ENCODE data around the gene SYVN1. TPM values are rescaled to one million over a fixed set of nuclear protein-coding genes. Genes with fewer than 3 reads are reported as not detected.

SYVN1 gene
- polyA plus RNA-seq, 3 donors: 44.8 to 46.9 (median 45.6) TPM

DNA sequence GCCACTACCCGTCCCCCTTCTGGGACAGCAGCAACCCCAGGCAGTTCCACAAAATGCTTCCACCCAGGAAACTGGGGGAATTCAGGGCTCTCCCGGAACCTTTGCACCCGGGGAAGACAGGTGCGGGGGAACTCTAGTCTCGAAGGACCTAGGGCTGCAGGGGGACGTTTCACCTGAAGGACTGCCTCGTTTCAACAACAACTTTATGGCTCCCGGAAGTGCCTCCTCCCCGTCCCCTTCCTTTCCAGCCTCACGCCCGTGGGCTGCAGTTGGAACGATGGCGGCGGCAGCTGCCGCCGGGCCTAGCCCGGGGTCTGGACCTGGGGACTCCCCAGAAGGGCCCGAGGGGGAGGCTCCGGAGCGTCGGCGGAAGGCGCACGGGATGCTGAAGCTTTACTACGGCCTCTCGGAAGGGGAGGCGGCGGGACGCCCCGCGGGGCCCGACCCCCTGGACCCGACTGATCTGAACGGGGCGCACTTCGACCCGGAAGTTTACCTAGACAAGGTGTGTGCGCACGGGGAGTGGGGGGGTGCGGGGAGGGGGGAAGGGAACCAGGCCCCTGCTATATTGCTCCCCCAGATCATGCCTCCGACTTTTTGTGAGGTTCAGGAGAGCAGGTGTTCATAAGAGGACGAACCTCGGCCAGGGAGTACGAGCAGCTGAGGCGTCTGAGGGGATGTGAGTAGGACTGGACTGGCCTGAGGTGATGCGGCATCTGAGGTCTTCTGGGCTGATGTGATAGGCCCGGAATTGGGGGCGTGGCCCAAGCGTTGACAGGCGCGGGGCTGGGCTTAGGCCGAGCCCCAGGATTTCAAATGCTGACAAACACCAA is 38.1 kb downstream of the SYVN1 start, which contains the start of gene VPS51:
Gene VPS51, plus strand, starts transcription at position 241 of the 833 bp plus-strand sequence. Its CDS starts 37 bp downstream, at position 278.
- peak; percentile 84 for DNase-seq (ENCODE audit: low read depth in 3 of 3, low spot score in 2 of 3)

DNA sequence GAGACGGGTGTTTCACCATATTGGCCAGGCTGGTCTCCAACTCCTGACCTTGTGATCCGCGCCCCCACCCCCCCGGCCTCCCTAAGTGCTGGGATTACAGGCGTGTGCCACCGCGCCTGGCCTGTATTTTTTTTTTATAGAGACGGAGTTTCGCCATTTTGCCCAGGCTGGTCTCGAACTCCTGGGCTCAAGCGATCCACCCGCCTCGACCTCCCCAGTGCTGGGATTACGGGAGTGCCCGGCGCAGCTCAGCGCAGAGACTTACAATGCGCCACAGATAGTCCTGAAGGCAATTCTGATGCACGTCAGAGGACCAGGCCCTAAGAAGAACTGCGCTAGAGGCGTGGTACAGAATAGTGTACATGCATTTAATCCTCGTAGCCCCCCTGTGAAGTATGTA is 38.9 kb downstream of the SYVN1 start:
- no peak for DNase-seq (ENCODE audit: low read depth in 3 of 3, low spot score in 2 of 3)

DNA sequence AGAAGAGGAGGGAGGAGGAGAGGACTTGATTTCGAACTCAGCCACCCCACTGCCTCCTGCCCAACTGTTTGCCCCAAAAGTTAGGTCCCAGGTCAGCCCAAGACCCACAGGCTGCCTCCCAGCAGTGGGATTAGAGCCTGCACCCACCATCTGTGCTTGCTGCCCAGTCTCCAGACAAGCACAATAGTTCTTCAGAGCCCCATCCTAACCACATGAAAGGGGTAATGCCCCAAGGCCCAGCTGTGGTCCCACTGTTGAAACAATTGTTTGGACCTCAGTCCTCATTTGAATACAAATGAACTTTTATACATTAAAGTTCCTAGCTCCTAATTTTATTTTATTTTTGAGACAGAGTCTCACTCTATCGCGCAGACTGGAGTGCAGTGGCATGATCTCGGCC is 43.7 kb downstream of the SYVN1 start:
- no peak for DNase-seq (ENCODE audit: low read depth in 3 of 3, low spot score in 2 of 3)

DNA sequence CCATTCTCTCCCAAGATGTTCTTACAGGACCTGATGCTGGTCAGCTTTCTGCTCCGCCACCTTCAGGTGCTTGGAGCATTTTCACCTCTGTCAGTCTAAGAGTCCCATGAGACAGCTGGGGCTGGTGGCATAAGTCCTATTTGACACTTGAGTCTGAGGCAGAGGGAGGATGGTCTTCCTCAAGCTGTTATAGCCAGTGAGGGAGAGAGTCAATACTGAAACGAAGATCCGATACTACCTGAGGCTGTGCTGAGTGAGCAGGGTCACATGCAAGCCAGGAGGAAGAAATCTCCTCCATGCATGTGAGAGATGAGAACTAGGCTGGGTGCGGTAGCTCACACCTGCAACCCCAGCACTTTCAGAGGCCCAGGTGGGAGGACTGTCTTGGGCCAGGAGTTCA is 44.7 kb downstream of the SYVN1 start:
- no peak for DNase-seq (ENCODE audit: low read depth in 3 of 3, low spot score in 2 of 3)

DNA sequence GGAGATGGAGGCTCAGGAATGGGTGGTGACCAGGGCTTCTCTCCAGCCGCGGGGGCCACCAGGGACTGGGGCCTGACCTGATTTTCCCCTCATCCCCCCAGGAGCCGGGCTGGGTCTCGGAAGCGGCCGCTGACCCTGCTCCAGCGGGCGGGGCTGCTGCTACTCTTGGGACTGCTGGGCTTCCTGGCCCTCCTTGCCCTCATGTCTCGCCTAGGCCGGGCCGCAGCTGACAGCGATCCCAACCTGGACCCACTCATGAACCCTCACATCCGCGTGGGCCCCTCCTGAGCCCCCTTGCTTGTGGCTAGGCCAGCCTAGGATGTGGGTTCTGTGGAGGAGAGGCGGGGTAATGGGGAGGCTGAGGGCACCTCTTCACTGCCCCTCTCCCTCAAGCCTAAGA is 46.5 kb downstream of the SYVN1 start:
- no peak for DNase-seq (ENCODE audit: low read depth in 3 of 3, low spot score in 2 of 3)

DNA sequence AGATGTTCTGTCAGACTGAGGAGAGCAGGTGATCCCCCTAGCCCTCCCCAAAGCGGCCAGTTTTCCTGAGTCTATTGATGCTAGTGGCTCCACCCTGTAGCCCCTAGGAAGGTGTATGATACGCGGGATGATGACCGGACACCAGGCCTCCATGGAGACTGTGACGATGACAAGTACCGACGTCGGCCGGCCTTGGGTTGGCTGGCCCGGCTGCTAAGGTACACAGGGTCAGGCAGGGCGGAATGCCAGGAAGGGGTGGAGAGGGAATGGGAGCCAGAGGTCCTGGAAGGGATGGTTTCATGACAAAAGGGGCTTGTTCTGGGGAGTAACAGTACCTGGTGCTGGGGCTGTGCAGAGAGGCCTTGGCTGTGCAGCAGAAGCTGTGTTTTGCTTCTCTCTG is 47.1 kb downstream of the SYVN1 start:
- no peak for DNase-seq (ENCODE audit: low read depth in 3 of 3, low spot score in 2 of 3)

DNA sequence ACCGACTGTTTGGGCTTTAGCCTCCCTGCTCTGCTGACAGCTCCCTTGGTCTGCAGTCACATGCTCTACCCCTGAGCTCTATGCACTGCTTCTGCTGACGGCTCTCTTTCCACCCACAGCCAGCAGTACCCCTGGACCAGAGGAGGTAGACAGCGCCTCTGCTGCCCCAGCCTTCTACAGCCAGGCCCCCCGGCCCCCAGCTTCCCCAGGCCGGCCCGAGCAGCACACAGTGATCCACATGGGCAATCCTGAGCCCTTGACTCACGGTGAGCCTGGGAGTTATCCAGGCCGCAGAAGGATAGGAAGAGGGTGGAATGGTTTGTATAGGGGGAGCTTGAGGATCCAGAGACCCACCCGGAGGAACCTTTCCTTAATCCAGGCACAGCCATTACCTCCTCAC is 47.5 kb downstream of the SYVN1 start:
- DNase-seq (ENCODE audit: low read depth in 3 of 3, low spot score in 2 of 3): no peak

DNA sequence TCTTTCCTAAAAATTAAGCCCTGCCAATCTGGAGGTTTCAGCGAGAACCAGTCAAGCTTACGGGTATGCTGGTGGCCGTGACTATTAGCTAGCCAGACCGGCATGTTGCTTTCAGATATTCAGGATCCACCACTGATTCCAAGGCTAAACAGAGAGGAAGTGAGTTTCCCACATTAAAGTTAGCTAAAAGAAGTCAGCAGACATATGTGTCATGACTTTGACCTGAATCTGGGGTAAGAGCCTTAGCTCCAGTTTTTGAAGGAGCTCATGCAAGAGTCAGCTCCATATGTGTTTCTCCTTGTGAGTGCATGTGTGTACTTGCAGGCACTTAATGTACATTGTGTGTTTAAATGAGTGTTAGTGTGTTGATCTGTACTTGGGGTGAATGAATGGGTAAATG is 48.9 kb downstream of the SYVN1 start:
- DNase-seq (ENCODE audit: low read depth in 3 of 3, low spot score in 2 of 3): no peak

DNA sequence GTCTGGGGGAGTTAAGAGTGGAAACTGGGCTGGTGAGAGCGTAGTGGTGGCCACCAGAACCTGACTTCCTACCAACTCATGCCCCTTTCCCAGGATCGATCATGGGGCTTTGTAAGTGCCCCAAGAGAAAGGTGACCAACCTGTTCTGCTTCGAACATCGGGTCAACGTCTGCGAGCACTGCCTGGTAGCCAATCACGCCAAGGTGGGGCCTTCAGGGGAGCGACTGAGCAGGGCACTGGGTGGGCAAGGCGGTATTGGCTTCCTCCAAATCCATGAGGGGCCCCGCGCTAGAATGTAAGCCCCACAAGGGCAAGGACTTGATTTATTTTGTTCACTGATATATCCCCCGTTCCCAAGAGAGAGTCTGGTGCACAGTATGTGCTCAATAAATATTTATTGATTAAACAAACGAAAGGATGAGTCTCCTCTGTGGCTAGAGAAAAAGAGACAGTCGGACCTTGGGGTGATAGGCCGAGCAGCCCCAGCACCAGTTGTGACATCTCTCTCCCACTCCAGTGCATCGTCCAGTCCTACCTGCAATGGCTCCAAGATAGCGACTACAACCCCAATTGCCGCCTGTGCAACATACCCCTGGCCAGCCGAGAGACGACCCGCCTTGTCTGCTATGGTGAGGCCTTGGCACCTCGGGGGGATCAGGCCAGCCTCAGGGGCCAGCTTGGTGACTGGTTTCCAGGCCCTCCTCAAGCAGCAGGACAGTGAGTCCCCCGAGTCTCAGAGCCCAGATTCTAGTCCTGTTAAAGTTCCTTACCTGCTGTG is 49.5 kb downstream of the SYVN1 start:
- no peak for DNase-seq (ENCODE audit: low read depth in 3 of 3, low spot score in 2 of 3)

DNA sequence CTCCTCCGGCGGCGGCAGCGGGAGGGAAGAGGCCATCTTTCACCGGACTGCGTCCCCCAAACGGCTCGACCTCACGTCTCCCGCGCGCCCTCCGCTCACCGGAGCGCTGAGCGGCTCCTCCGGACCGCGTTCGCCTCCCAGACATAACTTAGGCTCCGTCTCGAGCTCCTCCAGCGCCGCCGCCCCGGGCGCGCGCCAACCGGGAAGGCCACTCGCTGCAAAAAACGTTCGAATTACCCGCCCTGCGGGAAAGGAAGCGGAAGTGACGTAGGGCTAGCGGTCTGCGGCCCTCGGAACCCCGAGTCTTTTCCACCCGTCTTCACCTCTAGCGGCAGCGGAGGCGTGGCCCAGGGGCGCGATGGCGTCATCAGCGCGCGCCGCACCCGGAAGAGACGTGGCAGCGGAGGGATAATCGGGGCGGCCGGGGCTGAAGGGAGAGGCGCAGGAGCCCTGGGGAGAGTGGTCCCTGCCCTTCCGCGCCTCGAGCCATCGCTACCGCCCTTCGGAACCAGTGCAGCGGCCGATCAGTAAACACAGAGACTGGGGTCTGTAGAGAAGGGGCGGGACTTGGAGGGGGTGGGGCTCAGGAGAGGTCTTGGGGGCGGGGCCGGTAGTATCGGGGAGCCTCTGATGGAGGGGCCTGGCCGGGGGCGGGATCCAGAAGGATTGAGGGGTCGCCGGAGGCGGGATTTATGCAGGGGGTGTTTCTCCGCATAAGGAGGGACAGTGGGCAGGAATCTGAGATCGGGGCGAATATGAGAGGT is 50.3 kb downstream of the SYVN1 start, which contains the start of the genes CDCA5 and ZFPL1:
Gene CDCA5, minus strand, starts transcription at position 207 of the 764 bp plus-strand sequence. Its CDS starts 62 bp downstream, at position 145.
Gene ZFPL1, plus strand, starts transcription at position 389 of the 764 bp plus-strand sequence. CDS start 477 bp downstream, outside the sequence.
- DNase-seq (ENCODE audit: low read depth in 3 of 3, low spot score in 2 of 3): peak; percentile 80 to 89 (median 87)

DNA sequence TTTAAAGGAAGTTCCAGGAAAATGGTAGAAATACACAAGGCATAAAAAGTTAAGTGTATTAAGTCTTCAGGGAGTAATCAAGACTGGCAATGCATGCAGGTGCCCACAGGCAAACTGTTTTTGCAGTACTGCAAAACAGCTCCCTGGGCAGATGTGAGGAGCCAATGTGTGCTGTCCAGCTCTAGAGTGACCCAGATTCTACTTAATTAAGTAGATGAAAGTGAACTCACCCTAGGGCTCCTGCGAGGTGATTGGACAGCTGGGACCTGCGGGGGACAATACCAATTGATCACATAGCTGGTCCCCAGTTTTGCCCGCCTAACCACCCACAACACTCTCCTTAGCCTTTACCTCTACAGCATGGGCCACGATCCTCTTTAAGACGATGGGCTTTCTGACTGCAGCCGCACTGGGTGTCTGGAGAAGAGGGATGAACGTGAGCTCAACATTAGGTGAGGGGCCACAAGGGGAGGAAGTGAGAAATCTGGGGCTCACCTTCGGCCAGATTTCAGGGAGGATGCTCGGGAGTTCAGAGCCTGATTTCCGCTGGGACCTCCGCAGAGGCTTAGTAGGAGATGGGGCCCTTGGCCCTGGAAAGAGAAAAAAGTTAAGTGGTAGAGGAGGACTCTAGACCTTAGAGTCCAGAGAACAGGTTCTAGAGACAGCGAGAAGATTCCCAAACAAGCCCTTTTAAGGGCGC is 51.0 kb downstream of the SYVN1 start:
- no peak for DNase-seq (ENCODE audit: low read depth in 3 of 3, low spot score in 2 of 3)

DNA sequence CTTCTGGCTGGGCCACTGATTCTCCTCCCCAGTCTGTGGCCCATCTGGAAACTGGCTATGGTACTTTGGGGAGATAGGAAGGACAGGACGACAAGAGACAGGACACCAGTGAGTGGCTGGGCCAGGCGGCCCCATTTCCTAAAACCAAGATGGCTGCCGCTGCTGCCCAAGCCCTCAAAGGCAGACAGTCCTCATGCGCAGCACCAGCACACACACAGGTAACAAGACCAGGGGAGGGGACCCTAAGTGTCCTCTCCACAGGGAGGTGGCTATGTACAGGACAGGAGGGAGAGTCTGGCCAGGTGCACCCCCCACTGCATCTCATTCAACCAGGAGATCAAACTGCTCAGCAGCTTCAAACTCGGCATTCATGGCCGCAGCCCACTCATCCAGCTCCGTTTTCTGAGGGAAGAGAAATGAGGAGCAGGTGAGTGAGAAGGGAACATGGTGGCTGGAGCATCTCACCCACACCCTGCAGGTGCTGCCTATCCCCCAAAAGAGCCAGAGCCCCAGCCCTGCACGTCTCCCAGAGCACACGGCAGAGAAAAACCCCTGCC is 55.5 kb downstream of the SYVN1 start:
- no peak for DNase-seq (ENCODE audit: low read depth in 3 of 3, low spot score in 2 of 3)

DNA sequence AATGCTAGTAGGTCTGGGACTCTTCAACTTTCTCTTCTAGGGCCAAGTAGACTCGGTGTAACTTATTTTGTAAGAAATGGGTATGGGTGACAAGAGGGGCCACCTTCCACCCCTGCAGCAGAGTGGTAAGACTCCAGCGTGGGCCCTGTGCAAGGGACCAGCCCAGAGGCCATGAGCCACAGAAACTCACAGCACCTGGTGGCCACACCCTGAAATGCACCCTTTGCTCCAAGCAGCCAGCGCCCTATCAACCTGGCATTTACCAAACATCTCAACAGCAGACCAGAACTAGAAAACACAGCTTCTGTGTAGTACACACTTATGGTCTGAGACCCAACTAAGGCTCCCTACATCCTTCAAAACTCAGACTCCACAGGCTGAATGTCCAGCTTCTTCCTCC is 56.2 kb downstream of the SYVN1 start:
- no peak for DNase-seq (ENCODE audit: low read depth in 3 of 3, low spot score in 2 of 3)

DNA sequence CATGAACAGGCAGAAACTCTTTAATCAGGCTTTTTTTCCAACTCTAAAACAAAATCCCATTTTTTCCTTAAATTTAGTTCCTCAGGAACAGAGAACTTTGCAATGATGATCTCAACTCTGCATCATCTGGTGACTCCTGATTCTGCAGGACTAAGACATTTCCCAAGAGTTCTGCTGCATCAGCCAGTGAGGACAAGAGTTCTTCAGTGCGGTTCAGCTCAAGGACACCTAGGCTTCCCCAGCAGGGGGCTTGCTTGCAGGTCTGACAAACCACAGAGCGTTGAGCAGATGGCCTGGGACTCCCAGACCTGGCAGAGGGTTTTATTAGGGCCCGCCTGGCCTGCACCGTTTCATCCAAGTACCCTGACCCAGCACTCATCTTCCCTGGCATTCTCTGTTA is 56.9 kb downstream of the SYVN1 start:
- no peak for DNase-seq (ENCODE audit: low read depth in 3 of 3, low spot score in 2 of 3)

Other genes with a start within 250 kb of the SYVN1 start
- 10 to 100 TPM; 12.8 to 14.0 (median 13.2) TPM for gene ATG2A, start 217.3 kb downstream of the SYVN1 start, polyA plus RNA-seq (ENCODE audit: insufficient read length in 3 of 3)
- 10 to 100 TPM; 14.3 to 16.3 (median 16.0) TPM for gene PPP2R5B, start 209.8 kb downstream of the SYVN1 start, polyA plus RNA-seq (ENCODE audit: insufficient read length in 3 of 3)
- gene GPHA2, start 198.6 kb downstream of the SYVN1 start, polyA plus RNA-seq (ENCODE audit: insufficient read length in 3 of 3): 1 to 10 TPM; 1.5 to 1.7 (median 1.6) TPM
- gene MAJIN, start 162.4 kb downstream of the SYVN1 start, polyA plus RNA-seq (ENCODE audit: insufficient read length in 3 of 3): 1 to 10 TPM in 1 of 3 donors, under 1 TPM in 2; 0.57 to 1.2 (median 0.67) TPM
- 1 to 10 TPM; 2.7 to 3.1 (median 3.0) TPM for gene BATF2, start 137.5 kb downstream of the SYVN1 start, polyA plus RNA-seq (ENCODE audit: insufficient read length in 3 of 3)
- gene ARL2, start 120.4 kb downstream of the SYVN1 start, polyA plus RNA-seq (ENCODE audit: insufficient read length in 3 of 3): 10 to 100 TPM; 51.5 to 64.4 (median 54.5) TPM
- 10 to 100 TPM; 22.9 to 29.1 (median 26.9) TPM for gene SNX15, start 107.1 kb downstream of the SYVN1 start, polyA plus RNA-seq (ENCODE audit: insufficient read length in 3 of 3)
- gene SAC3D1, start 93.3 kb downstream of the SYVN1 start, polyA plus RNA-seq (ENCODE audit: insufficient read length in 3 of 3): 10 to 100 TPM in 2 of 3 donors, 1 to 10 TPM in 1; 9.9 to 12.8 (median 10.6) TPM
- 10 to 100 TPM; 10.7 to 13.0 (median 12.9) TPM for gene NAALADL1, start 76.0 kb downstream of the SYVN1 start, polyA plus RNA-seq (ENCODE audit: insufficient read length in 3 of 3)
- 10 to 100 TPM; 17.8 to 18.4 (median 18.0) TPM for gene CDCA5, start 50.5 kb downstream of the SYVN1 start, polyA plus RNA-seq (ENCODE audit: insufficient read length in 3 of 3)
- 10 to 100 TPM; 25.2 to 28.2 (median 27.3) TPM for gene ZFPL1, start 50.3 kb downstream of the SYVN1 start, polyA plus RNA-seq (ENCODE audit: insufficient read length in 3 of 3)
- gene VPS51, start 38.3 kb downstream of the SYVN1 start, polyA plus RNA-seq (ENCODE audit: insufficient read length in 3 of 3): 100 to 1,000 TPM in 2 of 3 donors, 10 to 100 TPM in 1; 96.9 to 104 (median 101) TPM
- gene TM7SF2, start 22.6 kb downstream of the SYVN1 start, polyA plus RNA-seq (ENCODE audit: insufficient read length in 3 of 3): 10 to 100 TPM; 68.6 to 89.4 (median 70.8) TPM
- 1 to 10 TPM; 4.6 to 6.0 (median 5.0) TPM for gene ZNHIT2, start 16.8 kb downstream of the SYVN1 start, polyA plus RNA-seq (ENCODE audit: insufficient read length in 3 of 3)
- 100 to 1,000 TPM; 585 to 654 (median 621) TPM for gene FAU, start 12.4 kb downstream of the SYVN1 start, polyA plus RNA-seq (ENCODE audit: insufficient read length in 3 of 3)
- 10 to 100 TPM; 58.6 to 62.2 (median 59.5) TPM for gene MRPL49, start 12.2 kb downstream of the SYVN1 start, polyA plus RNA-seq (ENCODE audit: insufficient read length in 3 of 3)
- gene SPDYC, start 35.7 kb upstream of the SYVN1 start, polyA plus RNA-seq (ENCODE audit: insufficient read length in 3 of 3): not detected
- gene CAPN1, start 47.4 kb upstream of the SYVN1 start, polyA plus RNA-seq (ENCODE audit: insufficient read length in 3 of 3): 100 to 1,000 TPM in 1 of 3 donors, 10 to 100 TPM in 2; 73.4 to 102 (median 83.1) TPM
- 10 to 100 TPM; 24.3 to 28.2 (median 25.6) TPM for gene POLA2, start 127.4 kb upstream of the SYVN1 start, polyA plus RNA-seq (ENCODE audit: insufficient read length in 3 of 3)
- gene CDC42EP2, start 180.3 kb upstream of the SYVN1 start, polyA plus RNA-seq (ENCODE audit: insufficient read length in 3 of 3): 10 to 100 TPM in 1 of 3 donors, 1 to 10 TPM in 2; 6.3 to 10.1 (median 6.5) TPM
- gene DPF2, start 199.3 kb upstream of the SYVN1 start, polyA plus RNA-seq (ENCODE audit: insufficient read length in 3 of 3): 10 to 100 TPM; 76.7 to 88.5 (median 81.3) TPM
- gene TIGD3, start 220.2 kb upstream of the SYVN1 start, polyA plus RNA-seq (ENCODE audit: insufficient read length in 3 of 3): under 1 TPM; 0.62 to 0.69 (median 0.64) TPM
- 1 to 10 TPM; 5.0 to 6.0 (median 5.2) TPM for gene SLC25A45, start 248.1 kb upstream of the SYVN1 start, polyA plus RNA-seq (ENCODE audit: insufficient read length in 3 of 3)